HG03378 (cell line): Measurements from ENCODE around the gene ATP6V0A1.
"Not testable (repeated sequence)": the region's sequence is repeated elsewhere in the genome, so short reads cannot be mapped to it uniquely, and the experiment has no call there.

ENCODE experiments used
- ATAC-seq: cut with Tn5 transposase; IDR thresholded peaks from one replicate; pipeline ENCODE4 v1.9.1; 2021; ENCODE audit warnings: mild to moderate bottlenecking, moderate library complexity; ENCODE audit not compliant: unreplicated experiment

The ATP6V0A1 gene

DNA sequence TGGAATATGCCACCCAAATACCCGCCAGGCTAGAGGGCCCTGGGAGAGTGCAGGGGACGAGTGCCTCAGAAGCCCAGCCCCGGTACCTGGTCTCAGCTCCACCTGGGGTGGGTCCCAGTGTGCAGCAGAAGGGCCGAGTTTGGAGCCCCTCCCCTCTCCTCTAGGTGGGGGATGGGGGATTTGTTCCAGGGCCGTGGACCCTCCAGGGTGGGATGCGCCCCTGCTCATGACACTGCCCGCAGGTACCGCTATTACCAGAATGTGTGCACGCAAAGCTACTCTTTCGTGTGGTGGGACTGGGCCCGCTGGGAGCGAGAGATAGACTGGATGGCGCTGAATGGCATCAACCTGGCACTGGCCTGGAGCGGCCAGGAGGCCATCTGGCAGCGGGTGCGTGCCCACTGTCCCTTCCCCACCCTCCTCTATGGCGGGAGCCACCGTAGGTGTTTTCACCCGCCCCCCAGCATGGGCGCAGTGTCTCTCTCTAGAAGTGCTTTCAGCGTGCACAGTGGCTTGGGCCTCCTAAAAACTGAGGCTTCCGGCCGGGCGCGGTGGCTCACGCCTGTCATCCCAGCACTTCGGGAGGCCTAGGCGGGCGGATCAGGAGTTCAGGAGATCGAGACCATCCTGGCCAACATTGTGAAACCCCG, 78.6 kb downstream of the ATP6V0A1 start:
- no peak for ATAC-seq

DNA sequence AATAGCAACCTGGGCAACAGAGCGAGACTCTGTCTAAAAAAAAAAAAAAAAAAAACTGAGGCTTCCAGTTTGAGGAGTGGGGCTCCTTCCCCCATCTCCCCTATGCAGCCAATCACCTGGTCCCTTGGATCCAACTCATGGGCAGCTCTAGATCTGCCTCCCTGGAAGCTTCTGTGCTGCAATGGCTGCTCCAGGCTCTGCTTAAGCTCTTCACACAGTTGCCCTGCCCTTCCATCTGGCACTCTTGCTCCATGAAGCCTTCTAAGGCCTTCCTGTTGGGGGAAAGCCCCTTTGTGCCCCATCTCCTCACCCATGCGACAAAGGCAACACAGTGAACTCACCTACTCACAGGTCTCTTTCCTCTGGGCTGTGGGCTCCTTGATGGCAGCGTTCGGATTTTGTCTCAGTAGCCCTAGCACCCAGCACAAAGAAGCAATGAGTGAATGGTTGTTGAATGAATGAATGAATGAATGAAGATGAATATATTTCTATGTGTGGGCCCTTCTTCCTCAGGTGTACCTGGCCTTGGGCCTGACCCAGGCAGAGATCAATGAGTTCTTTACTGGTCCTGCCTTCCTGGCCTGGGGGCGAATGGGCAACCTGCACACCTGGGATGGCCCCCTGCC, 79.3 kb downstream of the ATP6V0A1 start:
- ATAC-seq: no peak

DNA sequence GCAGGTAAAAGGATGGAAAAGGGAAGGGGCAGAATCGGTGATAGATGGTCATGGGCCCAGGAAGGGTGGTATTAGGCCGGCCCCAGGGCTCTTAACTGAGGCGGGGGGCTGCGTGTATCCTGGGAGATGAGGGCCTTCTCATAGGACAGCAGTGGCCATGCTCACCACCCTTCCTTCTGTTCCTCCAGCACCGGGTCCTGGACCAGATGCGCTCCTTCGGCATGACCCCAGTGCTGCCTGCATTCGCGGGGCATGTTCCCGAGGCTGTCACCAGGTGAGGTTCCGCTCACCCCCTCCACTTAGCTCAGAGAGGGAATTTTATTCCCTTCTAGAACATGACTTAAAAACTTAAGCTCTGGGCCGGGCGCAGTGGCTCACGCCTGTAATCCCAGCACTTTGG, 79.8 kb downstream of the ATP6V0A1 start:
- ATAC-seq: no peak

DNA sequence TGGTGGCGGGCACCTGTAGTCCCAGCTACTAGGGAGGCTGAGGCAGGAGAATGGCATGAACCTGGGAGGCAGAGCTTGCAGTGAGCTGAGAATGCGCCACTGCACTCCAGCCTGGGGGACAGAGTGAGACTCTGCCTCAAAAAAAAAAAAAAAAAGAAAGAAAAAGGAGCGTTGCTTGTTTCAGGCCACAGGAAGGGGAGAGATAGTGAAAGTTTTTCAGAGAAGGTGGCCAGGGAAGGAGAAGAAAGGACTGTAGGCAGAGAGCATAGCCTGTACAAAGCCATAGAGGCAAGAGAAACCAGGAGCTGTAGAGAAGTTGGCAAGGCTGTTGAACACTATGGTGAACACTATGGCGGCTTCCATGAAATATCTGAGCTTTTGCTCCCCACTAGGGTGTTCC, 81.9 kb downstream of the ATP6V0A1 start:
- ATAC-seq: not testable (repeated sequence)

DNA sequence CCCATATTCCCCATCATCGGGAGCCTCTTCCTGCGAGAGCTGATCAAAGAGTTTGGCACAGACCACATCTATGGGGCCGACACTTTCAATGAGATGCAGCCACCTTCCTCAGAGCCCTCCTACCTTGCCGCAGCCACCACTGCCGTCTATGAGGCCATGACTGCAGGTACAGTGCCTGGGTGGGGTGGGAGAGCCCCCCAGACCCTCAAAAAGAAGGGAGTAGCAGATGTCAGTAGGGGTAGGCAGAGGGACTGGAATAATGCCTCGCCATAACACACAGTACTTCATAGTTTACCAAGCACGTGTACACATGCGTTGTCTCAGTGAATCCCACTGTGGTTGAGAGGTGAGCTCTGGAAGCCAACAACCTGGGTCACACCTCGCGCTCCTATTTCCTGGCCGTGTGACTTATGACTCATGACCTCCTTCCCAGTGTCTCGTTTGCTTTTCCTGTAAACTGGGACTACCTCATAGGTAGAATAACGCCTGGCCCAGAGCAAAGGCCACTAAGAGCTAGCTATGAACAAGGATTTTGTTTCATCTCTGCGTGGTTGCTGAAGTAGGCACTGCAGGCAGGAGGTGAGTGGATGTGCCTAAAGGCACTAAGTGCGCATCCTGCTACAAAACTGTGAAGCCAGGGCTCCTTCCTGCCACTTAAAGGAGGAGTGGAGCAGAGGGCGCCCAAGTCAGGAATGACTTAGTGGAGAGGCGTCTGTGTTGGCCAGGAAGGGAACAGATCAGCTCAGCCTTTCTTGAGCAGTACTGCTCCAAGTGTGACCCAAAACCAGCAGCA, 82.6 kb downstream of the ATP6V0A1 start:
- ATAC-seq: no peak

DNA sequence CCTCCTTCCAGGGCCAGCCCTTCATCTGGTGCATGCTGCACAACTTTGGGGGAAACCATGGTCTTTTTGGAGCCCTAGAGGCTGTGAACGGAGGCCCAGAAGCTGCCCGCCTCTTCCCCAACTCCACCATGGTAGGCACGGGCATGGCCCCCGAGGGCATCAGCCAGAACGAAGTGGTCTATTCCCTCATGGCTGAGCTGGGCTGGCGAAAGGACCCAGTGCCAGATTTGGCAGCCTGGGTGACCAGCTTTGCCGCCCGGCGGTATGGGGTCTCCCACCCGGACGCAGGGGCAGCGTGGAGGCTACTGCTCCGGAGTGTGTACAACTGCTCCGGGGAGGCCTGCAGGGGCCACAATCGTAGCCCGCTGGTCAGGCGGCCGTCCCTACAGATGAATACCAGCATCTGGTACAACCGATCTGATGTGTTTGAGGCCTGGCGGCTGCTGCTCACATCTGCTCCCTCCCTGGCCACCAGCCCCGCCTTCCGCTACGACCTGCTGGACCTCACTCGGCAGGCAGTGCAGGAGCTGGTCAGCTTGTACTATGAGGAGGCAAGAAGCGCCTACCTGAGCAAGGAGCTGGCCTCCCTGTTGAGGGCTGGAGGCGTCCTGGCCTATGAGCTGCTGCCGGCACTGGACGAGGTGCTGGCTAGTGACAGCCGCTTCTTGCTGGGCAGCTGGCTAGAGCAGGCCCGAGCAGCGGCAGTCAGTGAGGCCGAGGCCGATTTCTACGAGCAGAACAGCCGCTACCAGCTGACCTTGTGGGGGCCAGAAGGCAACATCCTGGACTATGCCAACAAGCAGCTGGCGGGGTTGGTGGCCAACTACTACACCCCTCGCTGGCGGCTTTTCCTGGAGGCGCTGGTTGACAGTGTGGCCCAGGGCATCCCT, 84.8 kb downstream of the ATP6V0A1 start:
- no peak for ATAC-seq

DNA sequence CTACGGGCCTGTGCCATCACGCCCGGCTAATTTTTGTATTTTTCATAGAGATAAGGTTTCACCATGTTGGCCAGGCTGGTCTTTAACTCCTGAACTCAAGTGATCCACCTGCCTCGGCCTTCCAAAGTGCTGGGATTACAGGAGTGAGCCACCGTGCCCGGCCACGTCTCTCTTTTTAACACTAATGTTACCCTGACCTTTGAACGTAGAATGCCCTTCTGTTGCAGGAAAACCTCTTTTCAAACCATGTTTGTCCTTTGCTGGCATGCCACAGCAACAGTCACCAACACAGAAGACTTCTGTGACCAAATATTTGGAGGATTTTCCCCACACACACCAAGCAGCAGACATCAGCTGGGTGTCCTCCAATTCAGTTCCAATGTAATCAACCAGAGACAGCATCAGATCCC, 86.2 kb downstream of the ATP6V0A1 start:
- ATAC-seq: no peak

DNA sequence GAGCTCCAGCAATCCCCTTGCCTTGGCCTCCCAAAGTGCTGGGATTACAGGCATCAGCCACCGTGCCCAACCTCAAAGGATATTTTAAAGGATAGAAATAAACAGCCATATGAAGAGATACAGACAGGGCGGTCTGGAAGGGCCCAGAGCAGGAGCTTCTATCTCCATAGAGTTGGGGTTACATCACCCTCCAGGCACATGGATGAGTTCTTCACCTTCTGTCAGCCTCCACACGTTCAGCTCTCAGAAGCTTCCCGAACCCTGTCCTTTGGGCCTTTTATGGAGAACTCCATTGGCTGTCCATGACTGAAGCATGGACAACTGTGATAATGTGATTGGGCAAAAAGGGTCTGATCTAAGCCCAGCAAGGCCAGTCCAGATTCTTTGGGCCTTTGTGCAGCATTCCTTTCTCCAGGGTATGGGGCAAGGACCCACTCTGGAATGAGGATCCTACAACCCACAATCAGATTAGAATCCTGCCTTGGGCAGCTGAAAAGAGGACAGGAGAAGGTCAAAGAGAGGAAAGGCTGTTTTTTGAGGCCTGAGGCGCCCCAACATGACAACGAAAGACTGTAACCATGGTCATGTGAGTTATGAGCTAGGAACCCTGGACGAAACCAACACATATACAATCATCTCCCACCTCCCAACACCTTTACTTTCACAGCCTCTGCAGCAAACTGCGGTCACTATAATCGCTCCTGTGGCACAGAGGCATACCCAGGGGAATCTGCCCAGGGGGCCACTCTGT, 87.3 kb downstream of the ATP6V0A1 start:
- not testable (repeated sequence) for ATAC-seq

DNA sequence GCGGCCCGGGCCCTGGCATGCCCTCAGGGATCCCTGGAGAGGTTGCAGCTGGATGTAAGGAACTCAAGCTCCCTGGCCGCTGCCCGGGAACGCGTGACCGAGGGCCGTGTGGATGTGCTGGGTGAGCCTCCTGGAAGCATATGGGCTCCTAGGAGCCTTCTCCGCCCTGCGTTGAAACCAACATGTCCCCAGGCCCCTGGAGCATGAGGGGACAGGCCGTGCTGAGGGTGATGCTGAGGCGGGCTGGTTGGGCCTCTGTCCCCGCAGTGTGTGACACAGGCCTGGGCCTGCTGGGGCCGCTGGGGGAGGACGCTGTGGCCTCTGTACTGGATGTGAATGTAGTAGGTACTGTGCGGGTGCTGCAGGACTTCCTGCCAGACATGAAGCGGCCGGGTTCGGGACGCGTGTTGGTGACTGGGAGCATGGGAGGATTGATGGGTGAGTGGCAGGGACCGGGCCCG, 88.4 kb downstream of the ATP6V0A1 start:
- ATAC-seq: no peak

DNA sequence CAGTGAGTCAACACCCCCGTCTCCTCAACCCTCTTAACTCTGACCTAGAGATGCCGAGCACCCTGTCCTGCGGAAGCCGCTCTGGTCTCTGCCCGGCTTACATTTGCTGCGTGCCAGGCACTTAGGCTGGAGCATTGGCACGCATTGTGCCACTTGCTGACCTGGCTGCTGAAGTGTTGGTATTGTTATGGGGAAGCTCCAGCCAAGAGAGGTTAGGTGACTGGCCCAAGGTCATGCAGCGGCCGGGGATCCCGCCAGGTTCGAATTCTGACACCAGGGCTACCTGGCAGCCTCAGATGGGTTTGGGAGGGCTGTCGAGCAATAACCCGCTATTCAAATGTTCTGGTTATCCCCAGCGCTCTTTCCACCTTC, 89.0 kb downstream of the ATP6V0A1 start:
- no peak for ATAC-seq

DNA sequence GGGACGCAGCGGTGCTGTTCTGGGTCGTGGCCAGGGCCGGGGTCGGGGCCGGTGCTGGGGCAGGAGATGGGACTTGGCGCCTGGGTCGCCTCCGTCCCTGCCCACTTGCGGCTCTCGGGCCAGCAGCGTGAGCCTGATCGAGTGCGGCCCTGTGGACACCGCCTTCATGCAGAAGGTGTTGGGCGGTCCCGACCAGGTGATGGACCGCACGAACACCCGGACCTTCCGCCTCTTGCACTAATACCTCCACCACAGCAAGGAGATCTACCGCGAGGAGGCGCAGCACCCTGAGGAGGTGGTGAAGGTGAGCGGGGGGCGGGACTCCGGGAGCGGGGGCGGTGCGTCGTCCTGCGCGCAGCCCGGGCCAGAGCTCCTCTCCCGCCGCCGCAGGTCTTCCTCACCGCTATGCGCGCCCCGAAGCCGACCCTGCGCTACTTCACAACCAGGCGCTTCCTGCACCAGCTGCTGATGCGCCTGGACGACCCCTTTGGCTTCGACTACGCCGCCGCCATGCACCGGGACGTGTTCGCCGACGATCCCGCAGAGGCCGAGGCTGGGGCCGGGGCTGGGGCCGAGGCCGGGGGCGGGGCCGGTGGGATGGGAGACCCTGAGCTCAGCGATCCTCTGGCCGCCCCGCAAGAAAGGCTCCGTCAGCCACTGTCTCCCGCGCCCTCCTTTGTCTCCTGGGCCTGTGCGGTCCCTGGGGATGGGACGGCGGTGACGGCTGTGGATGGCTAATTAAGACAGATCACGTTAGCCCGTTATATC, 89.6 kb downstream of the ATP6V0A1 start:
- ATAC-seq: no peak

DNA sequence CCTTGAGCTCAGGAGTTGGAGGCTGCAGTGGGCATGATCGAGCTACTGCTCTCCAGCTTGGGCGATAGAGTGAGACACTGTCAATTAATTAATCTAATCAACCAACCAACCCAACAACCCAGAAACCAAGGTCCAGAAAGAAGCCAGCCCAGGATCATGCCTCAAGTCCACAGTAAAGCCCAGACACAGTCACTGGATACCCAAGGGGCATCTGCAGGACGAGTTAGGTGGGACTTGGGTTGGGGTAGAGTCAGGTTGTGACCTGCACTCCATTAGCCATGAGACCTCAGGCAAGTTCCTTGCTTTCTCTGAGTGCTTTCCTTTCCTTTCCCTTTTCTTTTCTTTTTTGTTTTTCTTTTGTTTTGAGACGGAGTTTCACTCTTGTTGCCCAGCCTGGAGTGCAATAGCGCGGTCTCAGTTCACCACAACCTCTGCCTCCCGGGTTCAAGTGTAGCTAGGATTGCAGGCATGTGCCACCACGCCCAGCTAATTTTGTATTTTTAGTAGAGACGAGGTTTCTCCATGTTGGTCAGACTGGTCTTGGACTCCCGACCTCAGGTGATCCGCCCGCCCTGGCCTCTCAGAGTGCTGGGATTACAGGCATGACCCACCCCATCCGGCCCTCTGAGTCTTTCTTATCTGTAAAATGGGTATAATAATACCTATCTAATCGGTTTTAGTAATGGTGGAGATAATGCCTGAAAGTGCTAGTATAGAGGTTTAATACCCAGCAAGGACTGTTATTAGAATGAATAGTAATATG, 90.5 kb downstream of the ATP6V0A1 start:
- ATAC-seq: no peak

DNA sequence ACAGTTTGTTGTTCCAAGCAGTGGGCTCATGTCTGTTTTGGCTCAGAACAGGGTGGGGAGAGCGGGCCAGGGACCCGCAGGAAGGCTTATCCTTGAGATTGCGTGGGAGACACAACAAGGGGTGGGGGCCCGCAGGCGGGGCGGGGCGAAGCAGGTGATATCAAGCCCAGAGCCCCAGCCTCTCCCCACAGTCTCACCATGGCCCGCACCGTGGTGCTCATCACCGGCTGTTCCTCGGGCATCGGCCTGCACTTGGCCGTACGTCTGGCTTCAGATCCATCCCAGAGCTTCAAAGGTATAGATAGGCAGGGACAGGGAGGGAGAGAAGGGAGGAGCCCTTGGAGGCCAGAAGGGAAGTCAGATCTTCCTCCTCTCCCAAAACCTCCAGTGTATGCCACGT, 94.1 kb downstream of the ATP6V0A1 start, which contains the start of gene HSD17B1:
HSD17B1 (plus strand) TSS at position 188 of the 400 bp plus-strand sequence; CDS start at position 199, 11 bp downstream.
- ATAC-seq: not testable (repeated sequence)

DNA sequence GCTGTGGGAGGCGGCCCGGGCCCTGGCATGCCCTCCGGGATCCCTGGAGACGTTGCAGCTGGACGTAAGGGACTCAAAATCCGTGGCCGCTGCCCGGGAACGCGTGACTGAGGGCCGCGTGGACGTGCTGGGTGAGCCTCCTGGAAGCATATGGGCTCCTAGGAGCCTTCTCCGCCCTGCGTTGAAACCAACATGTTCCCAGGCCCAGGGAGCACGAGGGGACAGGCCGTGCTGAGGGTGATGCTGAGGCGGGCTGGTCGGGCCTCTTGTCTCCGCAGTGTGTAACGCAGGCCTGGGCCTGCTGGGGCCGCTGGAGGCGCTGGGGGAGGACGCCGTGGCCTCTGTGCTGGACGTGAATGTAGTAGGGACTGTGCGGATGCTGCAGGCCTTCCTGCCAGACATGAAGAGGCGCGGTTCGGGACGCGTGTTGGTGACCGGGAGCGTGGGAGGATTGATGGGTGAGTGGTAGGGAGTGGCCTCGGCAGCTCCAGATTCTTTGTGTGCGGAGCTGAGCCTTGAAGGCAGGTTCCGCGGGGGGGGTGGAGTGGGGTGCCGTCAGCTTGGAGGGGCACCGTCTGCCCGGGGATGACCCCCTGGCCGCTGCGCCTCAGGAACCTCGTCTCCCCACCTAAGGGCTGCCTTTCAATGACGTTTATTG, 94.6 kb downstream of the ATP6V0A1 start:
- ATAC-seq: no peak

DNA sequence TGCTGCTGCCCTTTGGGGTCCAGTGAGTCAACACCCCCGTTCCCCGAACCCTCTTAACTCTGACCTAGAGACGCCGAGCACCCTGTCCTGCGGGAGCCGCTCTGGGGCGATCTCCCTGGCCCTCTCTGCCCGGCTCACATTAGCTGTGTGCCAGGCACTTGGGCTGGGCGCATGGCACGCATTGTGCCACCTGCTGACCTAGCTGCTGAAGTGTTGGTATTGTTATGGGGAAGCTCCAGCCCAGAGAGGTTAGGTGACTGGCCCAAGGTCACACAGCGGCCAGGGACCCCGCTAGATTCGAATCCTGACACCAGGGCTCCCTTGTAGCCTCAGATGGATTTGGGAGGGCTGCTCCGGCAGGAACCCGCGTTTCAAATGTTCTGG, 95.2 kb downstream of the ATP6V0A1 start:
- ATAC-seq: no peak

DNA sequence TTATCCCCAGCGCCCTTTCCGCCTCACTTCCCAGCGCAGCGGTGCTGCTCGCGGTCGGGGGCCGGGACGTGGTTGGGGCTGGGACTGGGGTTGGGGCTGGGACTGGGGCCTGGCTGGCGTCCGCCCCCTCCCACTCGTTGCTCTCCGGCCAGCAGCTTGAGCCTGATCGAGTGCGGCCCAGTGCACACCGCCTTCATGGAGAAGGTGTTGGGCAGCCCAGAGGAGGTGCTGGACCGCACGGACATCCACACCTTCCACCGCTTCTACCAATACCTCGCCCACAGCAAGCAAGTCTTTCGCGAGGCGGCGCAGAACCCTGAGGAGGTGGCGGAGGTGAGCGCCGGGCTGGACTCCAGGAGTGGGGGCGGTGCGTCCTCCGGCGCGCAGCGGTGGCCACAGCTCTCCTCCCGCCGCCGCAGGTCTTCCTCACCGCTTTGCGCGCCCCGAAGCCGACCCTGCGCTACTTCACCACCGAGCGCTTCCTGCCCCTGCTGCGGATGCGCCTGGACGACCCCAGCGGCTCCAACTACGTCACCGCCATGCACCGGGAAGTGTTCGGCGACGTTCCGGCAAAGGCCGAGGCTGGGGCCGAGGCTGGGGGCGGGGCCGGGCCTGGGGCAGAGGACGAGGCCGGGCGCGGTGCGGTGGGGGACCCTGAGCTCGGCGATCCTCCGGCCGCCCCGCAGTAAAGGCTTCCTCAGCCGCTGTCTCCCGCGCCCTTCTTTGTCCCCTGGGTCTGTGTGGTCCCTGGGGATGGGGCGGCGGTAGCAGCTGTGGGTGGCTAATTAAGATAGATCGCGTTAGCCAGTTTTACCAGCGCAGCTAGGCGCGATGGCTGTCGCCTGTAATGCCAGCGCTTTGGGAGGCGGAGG, 95.8 kb downstream of the ATP6V0A1 start:
- ATAC-seq: no peak

DNA sequence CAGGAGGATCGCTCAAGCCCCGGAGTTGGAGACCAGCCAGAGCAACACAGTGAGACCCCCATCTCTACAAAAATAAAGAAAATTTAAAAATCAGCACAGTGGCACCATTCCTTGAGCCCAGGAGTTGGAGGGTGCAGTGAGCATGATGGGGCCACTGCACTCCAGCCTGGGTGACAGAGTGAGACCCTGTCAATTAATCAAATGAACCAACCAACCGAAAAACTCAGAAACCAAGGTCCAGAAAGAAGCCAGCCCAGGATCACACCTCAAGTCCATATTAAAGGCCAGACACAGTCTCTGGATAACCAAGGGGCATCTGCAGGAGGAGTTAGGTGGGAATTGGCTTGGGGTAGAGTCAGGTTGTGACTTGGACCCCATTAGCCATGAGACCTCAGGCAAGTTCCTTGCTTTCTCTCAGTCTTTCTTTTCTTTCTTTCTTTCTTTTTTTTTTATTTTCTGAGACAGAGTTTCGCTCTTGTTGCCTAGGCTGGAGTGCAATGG, 96.5 kb downstream of the ATP6V0A1 start:
- ATAC-seq: no peak
